Activated T-helper 9 cell treated with anti-CD3 and anti-CD28 coated beads, Interleukin-2, amount 50 U/mL, for 16 hours (primary cell): ENCODE measurements around the gene VCAM1.
"Not testable (repeated sequence)": the region's sequence is repeated elsewhere in the genome, so short reads cannot be mapped to it uniquely, and the experiment has no call there.

Experiments
- DNase-seq: peaks from one replicate; pipeline ENCODE4 v3.0.0-alpha.2; 2020; ENCODE audit warnings: low read depth

VCAM1 gene

DNA sequence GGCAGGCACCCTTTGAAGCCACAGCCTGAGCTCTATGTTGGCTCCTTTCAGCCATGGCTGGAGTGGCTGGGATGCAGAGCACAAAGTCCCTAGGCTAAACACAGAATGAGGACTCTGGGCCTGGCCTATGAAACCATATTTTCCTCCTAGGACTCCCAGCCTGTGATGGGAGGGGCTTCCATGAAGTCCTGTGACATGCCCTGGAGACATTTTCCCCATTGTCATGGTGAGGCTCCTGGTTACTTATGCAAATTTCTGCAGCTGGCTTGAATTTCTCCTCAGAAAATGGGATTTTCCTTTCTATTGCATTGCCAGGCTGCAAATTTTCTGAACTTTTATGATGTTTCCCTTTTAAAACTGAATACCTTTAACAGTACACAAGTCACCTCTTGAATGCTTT lies 61.3 kb downstream of the VCAM1 start:
- DNase-seq = no peak

DNA sequence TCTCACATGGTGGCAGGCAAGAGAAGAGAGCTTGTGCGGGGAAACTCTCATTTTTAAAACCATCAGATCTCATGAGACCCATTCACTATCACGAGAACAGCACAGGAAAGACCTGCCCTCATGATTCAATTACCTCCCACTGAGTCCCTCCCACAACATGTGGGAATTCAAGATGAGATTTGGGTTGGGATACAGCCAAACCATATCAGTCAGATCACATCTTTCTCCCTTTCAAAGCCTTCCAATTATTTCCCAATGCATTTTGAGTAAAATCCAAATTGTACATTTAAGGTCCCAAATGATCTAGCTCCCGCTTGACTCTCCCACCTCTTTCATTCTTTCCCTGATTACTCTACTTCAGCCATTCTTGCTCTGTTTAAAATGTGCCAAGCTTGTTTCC lies 62.2 kb downstream of the VCAM1 start:
- DNase-seq = not testable (repeated sequence)

DNA sequence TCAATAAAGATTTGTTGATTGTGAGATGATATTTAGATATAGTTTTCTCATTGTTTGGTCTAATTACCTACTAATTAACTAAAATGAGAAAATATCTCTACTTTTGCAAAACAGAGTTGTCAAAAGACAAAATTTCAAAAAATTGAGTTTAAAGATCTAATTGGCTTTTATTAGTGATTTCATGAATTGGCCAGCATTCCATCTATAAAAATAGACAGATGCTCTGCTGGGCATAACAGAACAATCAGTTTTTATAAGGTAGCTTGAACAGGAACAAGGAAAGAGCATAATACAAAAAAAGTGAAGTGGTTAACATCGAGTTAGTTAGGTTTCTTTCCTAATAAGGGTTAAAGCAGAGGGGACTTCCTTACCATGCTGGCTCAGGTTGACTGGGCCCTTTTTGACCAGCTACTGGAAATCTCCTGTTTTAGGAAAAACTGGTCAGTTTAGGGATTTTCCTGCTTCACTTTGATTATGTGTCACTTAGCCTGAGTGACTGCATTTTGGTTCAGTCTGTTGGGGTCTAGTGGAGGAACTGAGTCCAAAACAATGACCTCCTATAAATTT lies 63.0 kb downstream of the VCAM1 start:
- no peak for DNase-seq

DNA sequence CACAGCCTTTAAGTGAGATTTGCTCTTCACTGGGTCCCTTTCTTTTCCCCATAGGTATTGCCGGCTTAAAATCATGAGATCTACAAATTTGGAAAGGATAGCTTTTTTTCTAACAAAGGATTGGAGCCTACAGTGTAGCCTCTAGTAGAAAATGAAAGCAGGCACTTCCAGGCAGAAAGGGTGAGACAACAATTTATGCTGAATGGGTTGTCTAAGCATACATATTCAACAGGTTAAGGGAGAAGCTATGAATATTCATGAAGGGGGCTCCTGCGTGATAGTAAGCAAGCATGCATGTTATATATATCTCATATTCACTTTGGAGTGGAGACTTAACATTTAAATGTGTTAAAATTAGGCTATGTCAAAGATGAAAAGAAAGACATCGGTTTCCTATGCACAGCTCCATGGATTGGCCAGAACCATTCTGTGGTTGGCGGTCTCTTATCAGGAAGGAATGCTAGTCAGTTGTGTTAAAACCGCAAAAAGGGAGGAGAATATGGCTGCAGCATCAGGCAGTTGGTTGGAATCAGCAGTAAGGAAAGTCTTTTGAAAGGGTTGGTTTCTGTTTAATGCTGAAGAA lies 66.0 kb downstream of the VCAM1 start:
- no peak for DNase-seq

DNA sequence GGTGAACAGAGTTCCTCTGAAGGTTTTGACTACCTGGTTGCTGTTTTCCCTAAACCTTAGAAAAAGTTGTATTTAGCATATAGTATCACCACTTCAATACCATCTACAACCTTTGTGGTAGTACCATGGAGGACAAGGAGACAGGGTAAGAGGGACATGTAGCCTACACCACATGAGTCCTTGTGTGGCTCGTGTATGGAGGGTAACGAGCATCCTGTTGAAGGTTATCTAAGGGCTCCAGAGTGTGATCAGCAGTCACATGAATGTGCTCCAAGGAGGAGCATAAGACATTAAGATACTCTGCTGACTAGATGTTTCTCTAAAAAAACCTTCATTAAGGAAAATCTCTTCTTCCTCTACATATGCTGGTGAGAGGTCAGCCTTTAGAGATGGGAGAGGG lies 67.3 kb downstream of the VCAM1 start:
- DNase-seq = no peak
